HG02938 (cell line): ENCODE results near the gene LRRC26.
A peak's percentile ranks its signal among the peaks of the same experiment; 100 is the strongest.

Experiments
- ATAC-seq: cut with Tn5 transposase; IDR thresholded peaks from one replicate; pipeline ENCODE4 v1.9.1; 2021; ENCODE audit warnings: mild to moderate bottlenecking, moderate library complexity; ENCODE audit not compliant: unreplicated experiment

The LRRC26 gene

GRCh38 chr9:137199411-137200121, 29.7 kb upstream of the LRRC26 start:
- no peak for ATAC-seq

- ATAC-seq, result no peak
Measured at GRCh38 chr9:137198902-137199283, 29.0 kb upstream of the LRRC26 start.

- ATAC-seq, result no peak
Measured at GRCh38 chr9:137198051-137198901, 28.4 kb upstream of the LRRC26 start.

GRCh38 chr9:137195525-137196220, 25.8 kb upstream of the LRRC26 start:
- ATAC-seq, result no peak

GRCh38 chr9:137194909-137195308, 25.1 kb upstream of the LRRC26 start:
- no peak for ATAC-seq

GRCh38 chr9:137194388-137194787, 24.5 kb upstream of the LRRC26 start:
- ATAC-seq, result no peak

- ATAC-seq, result no peak
Measured at GRCh38 chr9:137193771-137194170, 23.9 kb upstream of the LRRC26 start.

- ATAC-seq, result no peak
Measured at GRCh38 chr9:137192859-137193258, 23.0 kb upstream of the LRRC26 start.

GRCh38 chr9:137192448-137192780, 22.6 kb upstream of the LRRC26 start:
- ATAC-seq, result no peak

- no peak for ATAC-seq
Measured at GRCh38 chr9:137191691-137192447, 22.0 kb upstream of the LRRC26 start.

GRCh38 chr9:137191245-137191644, 21.4 kb upstream of the LRRC26 start:
- ATAC-seq, result no peak

- no peak for ATAC-seq
Measured at GRCh38 chr9:137190315-137190856, 20.5 kb upstream of the LRRC26 start.

- no peak for ATAC-seq
Measured at GRCh38 chr9:137189297-137190295, 19.7 kb upstream of the LRRC26 start.

- peak; percentile 78 for ATAC-seq
Measured at GRCh38 chr9:137188490-137189296, 18.8 kb upstream of the LRRC26 start, which contains the start of the genes ANAPC2 and SSNA1. Gene ANAPC2, minus strand, starts transcription at chr9:137188560. Its CDS starts 28 bp downstream, at chr9:137188532. Gene SSNA1, plus strand, starts transcription at chr9:137188676. Its CDS starts 51 bp downstream, at chr9:137188727.

GRCh38 chr9:137188086-137188489, 18.2 kb upstream of the LRRC26 start:
- ATAC-seq, result peak; percentile 20

- no peak for ATAC-seq
Measured at GRCh38 chr9:137187386-137187785, 17.5 kb upstream of the LRRC26 start.

- ATAC-seq, result no peak
Measured at GRCh38 chr9:137186385-137186784, 16.5 kb upstream of the LRRC26 start.

- ATAC-seq, result no peak
Measured at GRCh38 chr9:137185921-137186320, 16.1 kb upstream of the LRRC26 start.
